SK-N-SH treated with all-trans-retinoic acid at 6 μM for 48 hours (cell line): ENCODE data around the gene DPYSL4.
"Not testable (repeated sequence)": the region's sequence is repeated elsewhere in the genome, so short reads cannot be mapped to it uniquely, and the experiment has no call there.

Source experiments
- ATAC-seq: fragments of 200-7000 bp; cut with Tn5 transposase; 3 replicates; pipeline ENCODE4 v1.9.1; 2020; ENCODE audit warnings: mild to moderate bottlenecking, moderate library complexity
- ARNTL ChIP-seq: fragments of 450-650 bp; formaldehyde crosslinking; IDR thresholded peaks from 2 replicates; pipeline ENCODE4 v1.5.0; 2020; ENCODE audit warnings: low read depth, mild to moderate bottlenecking, moderate library complexity, borderline replicate concordance
- CSDC2 ChIP-seq: fragments of 250-450 bp; sonication (Bioruptor Pico); IDR thresholded peaks from 2 replicates; pipeline ENCODE4 v1.5.0; 2020; ENCODE audit warnings: mild to moderate bottlenecking, moderate library complexity
- ESRRG ChIP-seq: fragments of 250-450 bp; sonication (Bioruptor Pico); IDR thresholded peaks from 2 replicates; pipeline ENCODE4 v1.6.1; 2021; ENCODE audit warnings: mild to moderate bottlenecking
- GLIS3 ChIP-seq: fragments of 250-450 bp; sonication (Bioruptor Pico); IDR thresholded peaks from 2 replicates; pipeline ENCODE4 v1.5.0; 2020; ENCODE audit warnings: mild to moderate bottlenecking, moderate library complexity
- OSR1 ChIP-seq: fragments of 250-450 bp; sonication (Bioruptor Pico); IDR thresholded peaks from 2 replicates; pipeline ENCODE4 v1.8.0; 2022; ENCODE audit warnings: moderate library complexity, mild to moderate bottlenecking, inconsistent platforms
- PPARA ChIP-seq: fragments of 250-450 bp; sonication (Bioruptor Pico); IDR thresholded peaks from 2 replicates; pipeline ENCODE4 v1.5.0; 2020; ENCODE audit warnings: mild to moderate bottlenecking, borderline replicate concordance
- RARB ChIP-seq: fragments of 250-450 bp; sonication (Bioruptor Pico); IDR thresholded peaks from 2 replicates; pipeline ENCODE4 v1.8.0; 2021; ENCODE audit warnings: mild to moderate bottlenecking, moderate library complexity
- SNAI2 ChIP-seq: fragments of 250-450 bp; sonication (Bioruptor Pico); IDR thresholded peaks from 2 replicates; pipeline ENCODE4 v1.5.0; 2020; ENCODE audit warnings: mild to moderate bottlenecking, moderate library complexity
- TCF4 ChIP-seq: fragments of 250-450 bp; sonication (Bioruptor Pico); IDR thresholded peaks from 2 replicates; pipeline ENCODE4 v1.8.0; 2021; ENCODE audit warnings: mild to moderate bottlenecking, moderate library complexity, borderline replicate concordance
- TOX ChIP-seq: fragments of 250-450 bp; sonication (Bioruptor Pico); IDR thresholded peaks from 2 replicates; pipeline ENCODE4 v1.8.0; 2021; ENCODE audit warnings: mild to moderate bottlenecking, moderate library complexity, borderline replicate concordance
- ZC3H10 ChIP-seq: fragments of 250-450 bp; sonication (Bioruptor Pico); IDR thresholded peaks from 2 replicates; pipeline ENCODE4 v1.5.1; 2021; ENCODE audit warnings: mild to moderate bottlenecking, moderate library complexity
- ZFP3 ChIP-seq: fragments of 250-450 bp; sonication (Bioruptor Pico); IDR thresholded peaks from 2 replicates; pipeline ENCODE4 v1.5.0; 2020; ENCODE audit warnings: mild to moderate bottlenecking, moderate library complexity
- ZFP30 ChIP-seq: fragments of 450-650 bp; formaldehyde crosslinking; IDR thresholded peaks from 2 replicates; pipeline ENCODE4 v1.5.0; 2022; ENCODE audit warnings: mild to moderate bottlenecking, moderate library complexity
- ZNF565 ChIP-seq: fragments of 450-650 bp; formaldehyde crosslinking; conservative IDR thresholded peaks from 2 replicates; pipeline ENCODE4 v1.5.0; 2020; ENCODE audit warnings: low read depth, mild to moderate bottlenecking, moderate library complexity
- ZNF70 ChIP-seq: fragments of 450-650 bp; formaldehyde crosslinking; IDR thresholded peaks from 2 replicates; pipeline ENCODE4 v1.5.0; 2020; ENCODE audit warnings: mild to moderate bottlenecking, moderate library complexity
- ZNF8 ChIP-seq: fragments of 450-650 bp; formaldehyde crosslinking; IDR thresholded peaks from 2 replicates; pipeline ENCODE4 v1.5.0; 2020; ENCODE audit warnings: mild to moderate bottlenecking, moderate library complexity
- TF ChIP-seq, protein P1 (sequence below): fragments of 250-450 bp; sonication (Bioruptor Pico); IDR thresholded peaks from 2 replicates; pipeline ENCODE4 v1.5.1; 2021; ENCODE audit warnings: mild to moderate bottlenecking, moderate library complexity
- TF ChIP-seq, protein P2 (sequence below): fragments of 250-450 bp; sonication (Bioruptor Pico); IDR thresholded peaks from 2 replicates; pipeline ENCODE4 v1.5.1; 2020; ENCODE audit warnings: low read depth, mild to moderate bottlenecking, moderate library complexity
- TF ChIP-seq, protein P3 (sequence below): fragments of 250-450 bp; sonication (Bioruptor Pico); IDR thresholded peaks from 2 replicates; pipeline ENCODE4 v1.8.0; 2021; ENCODE audit warnings: low read depth, mild to moderate bottlenecking, moderate library complexity, borderline replicate concordance
- TF ChIP-seq, protein P4 (sequence below): fragments of 250-450 bp; sonication (Bioruptor Pico); IDR thresholded peaks from 2 replicates; pipeline ENCODE4 v1.8.0; 2020; ENCODE audit warnings: mild to moderate bottlenecking, moderate library complexity, borderline replicate concordance
- TF ChIP-seq, protein P5 (sequence below): fragments of 250-450 bp; sonication (Bioruptor Pico); IDR thresholded peaks from 2 replicates; pipeline ENCODE4 v1.5.0; 2020; ENCODE audit warnings: mild to moderate bottlenecking, moderate library complexity

The DPYSL4 gene

DNA sequence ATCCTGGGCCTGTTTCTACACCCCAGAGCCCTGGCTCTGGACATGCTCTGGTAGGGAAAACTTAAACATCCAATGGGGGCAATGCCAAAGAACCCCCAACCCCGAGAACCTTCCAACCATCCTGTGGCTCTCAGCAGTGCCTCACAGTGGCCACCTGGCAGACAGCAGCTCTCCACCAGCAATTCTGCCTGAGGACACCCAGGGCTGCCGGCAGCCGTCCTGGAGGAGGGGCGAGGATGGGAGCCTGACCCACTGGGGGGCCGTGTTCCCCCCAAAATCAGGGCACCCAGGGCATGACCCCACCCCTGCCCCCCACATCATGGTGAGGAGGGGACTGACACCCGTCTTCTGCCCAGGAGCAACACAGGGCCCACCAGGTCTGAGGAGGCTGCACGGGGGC, 32.7 kb downstream of the DPYSL4 start:
- ATAC-seq = no peak
- no peak for TF ChIP-seq ESRRG

DNA sequence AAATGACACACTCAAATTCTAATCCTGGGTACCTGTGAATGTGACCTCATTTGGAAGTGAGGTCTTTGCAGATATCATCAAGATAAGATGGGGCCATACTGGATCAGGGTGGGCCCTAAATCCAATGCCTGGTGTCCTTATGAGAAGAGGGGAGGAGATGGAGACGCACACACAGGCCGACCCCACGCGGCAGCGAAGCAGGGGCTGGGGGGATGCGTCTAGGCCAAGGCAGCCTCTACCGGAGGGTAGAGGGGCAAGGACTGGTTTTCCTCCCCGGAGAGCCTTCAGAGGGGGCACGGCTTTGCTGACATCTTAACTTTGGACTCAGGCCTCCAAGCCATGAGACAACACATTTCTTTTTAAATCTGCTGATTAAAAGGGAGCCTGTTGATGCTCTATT, 33.3 kb downstream of the DPYSL4 start:
- ATAC-seq = no peak
- TF ChIP-seq ZC3H10 (CRISPR knock-in tag) = no peak
- no peak for TF ChIP-seq RARB
- no peak for TF ChIP-seq CSDC2 (CRISPR knock-in tag)
- TF ChIP-seq, protein P1, sequence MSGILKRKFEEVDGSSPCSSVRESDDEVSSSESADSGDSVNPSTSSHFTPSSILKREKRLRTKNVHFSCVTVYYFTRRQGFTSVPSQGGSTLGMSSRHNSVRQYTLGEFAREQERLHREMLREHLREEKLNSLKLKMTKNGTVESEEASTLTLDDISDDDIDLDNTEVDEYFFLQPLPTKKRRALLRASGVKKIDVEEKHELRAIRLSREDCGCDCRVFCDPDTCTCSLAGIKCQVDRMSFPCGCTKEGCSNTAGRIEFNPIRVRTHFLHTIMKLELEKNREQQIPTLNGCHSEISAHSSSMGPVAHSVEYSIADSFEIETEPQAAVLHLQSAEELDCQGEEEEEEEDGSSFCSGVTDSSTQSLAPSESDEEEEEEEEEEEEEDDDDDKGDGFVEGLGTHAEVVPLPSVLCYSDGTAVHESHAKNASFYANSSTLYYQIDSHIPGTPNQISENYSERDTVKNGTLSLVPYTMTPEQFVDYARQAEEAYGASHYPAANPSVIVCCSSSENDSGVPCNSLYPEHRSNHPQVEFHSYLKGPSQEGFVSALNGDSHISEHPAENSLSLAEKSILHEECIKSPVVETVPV (CRISPR knock-in tag) = no peak
- TF ChIP-seq SNAI2 (CRISPR knock-in tag) = no peak
- TF ChIP-seq ZNF565 = no peak
- no peak for TF ChIP-seq ESRRG
- no peak for TF ChIP-seq ZFP3 (CRISPR knock-in tag)
- no peak for TF ChIP-seq ZNF8
- no peak for TF ChIP-seq ZNF70
- TF ChIP-seq TCF4 (CRISPR knock-in tag) = no peak
- TF ChIP-seq, protein P2, sequence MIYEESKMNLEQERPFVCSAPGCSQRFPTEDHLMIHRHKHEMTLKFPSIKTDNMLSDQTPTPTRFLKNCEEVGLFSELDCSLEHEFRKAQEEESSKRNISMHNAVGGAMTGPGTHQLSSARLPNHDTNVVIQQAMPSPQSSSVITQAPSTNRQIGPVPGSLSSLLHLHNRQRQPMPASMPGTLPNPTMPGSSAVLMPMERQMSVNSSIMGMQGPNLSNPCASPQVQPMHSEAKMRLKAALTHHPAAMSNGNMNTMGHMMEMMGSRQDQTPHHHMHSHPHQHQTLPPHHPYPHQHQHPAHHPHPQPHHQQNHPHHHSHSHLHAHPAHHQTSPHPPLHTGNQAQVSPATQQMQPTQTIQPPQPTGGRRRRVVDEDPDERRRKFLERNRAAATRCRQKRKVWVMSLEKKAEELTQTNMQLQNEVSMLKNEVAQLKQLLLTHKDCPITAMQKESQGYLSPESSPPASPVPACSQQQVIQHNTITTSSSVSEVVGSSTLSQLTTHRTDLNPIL (CRISPR knock-in tag) = no peak

DNA sequence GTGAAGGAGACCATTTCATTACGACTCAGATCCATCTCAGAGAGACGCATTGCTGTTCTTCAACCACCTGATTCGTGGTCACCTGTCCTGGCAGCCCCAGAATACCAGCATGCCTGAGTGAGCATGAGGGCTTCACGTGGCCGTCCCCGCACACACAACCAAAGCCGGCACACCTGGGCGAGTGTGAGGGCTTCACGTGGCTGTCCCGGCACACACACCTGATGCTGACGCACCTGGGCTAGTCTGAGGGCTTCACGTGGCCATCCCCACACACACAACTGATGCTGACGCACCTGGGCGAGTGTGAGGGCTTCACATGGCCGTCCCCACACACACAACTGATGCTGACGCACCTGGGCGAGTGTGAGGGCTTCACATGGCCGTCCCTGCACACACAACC, 34.2 kb downstream of the DPYSL4 start:
- ATAC-seq = not testable (repeated sequence)

DNA sequence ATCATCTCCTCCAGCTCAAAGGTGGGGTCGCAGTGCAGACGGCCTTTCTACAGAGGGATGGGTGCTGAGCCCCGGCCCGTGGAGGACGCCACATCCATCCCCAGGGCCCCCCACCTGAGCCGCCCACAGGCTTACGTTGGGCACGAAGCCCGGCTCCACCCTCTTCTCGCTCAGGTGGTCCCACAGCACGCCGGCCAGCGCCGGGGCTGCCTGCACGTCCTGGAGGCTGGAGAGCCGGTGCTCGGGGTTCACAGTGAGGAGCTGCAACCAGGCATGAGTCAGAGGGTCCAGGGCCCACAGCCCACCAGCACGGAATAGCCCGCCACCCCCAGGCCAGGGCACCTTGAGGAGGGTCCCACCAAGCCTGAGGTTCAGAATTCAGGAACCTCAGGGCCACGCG, 36.0 kb downstream of the DPYSL4 start:
- TF ChIP-seq SNAI2 (CRISPR knock-in tag) (no peak), ZNF8 (no peak), TCF4 (CRISPR knock-in tag) (no peak), ZNF70 (no peak), TOX (CRISPR knock-in tag) (no peak), PPARA (CRISPR knock-in tag) (no peak), ARNTL (CRISPR knock-in tag) (no peak), ESRRG (no peak), CSDC2 (CRISPR knock-in tag) (no peak)
- TF ChIP-seq, protein P2 (CRISPR knock-in tag) = no peak
- TF ChIP-seq, protein P3, sequence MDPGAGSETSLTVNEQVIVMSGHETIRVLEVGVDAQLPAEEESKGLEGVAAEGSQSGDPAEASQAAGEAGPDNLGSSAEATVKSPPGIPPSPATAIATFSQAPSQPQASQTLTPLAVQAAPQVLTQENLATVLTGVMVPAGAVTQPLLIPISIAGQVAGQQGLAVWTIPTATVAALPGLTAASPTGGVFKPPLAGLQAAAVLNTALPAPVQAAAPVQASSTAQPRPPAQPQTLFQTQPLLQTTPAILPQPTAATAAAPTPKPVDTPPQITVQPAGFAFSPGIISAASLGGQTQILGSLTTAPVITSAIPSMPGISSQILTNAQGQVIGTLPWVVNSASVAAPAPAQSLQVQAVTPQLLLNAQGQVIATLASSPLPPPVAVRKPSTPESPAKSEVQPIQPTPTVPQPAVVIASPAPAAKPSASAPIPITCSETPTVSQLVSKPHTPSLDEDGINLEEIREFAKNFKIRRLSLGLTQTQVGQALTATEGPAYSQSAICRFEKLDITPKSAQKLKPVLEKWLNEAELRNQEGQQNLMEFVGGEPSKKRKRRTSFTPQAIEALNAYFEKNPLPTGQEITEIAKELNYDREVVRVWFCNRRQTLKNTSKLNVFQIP (CRISPR knock-in tag) = no peak
- TF ChIP-seq, protein P4, sequence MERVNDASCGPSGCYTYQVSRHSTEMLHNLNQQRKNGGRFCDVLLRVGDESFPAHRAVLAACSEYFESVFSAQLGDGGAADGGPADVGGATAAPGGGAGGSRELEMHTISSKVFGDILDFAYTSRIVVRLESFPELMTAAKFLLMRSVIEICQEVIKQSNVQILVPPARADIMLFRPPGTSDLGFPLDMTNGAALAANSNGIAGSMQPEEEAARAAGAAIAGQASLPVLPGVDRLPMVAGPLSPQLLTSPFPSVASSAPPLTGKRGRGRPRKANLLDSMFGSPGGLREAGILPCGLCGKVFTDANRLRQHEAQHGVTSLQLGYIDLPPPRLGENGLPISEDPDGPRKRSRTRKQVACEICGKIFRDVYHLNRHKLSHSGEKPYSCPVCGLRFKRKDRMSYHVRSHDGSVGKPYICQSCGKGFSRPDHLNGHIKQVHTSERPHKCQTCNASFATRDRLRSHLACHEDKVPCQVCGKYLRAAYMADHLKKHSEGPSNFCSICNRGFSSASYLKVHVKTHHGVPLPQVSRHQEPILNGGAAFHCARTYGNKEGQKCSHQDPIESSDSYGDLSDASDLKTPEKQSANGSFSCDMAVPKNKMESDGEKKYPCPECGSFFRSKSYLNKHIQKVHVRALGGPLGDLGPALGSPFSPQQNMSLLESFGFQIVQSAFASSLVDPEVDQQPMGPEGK (CRISPR knock-in tag) = no peak
- ATAC-seq = no peak

DNA sequence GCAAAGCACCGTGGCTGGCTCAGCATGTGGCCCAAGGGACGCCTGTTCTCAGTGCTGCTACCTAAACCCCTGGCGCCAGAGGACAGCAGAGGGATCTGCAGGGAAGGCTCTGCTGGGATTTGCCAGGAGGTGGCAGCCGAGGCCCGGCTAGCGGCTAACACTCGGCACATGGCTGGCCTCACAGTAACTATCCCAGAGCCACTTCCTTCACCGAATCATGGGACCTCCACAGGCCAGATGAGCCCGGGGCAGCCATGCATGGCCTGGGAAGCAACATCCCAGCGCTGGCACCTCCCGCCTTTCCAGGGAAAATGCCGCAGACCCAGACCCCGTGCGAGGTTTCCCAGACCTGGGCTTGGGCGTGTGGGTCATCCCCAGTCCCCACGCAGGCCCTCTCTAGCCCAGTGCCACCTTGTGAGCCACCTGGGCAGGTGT, 36.4 kb downstream of the DPYSL4 start:
- TF ChIP-seq, protein P2 (CRISPR knock-in tag) = no peak
- TF ChIP-seq OSR1 (no peak), GLIS3 (CRISPR knock-in tag) (no peak), ZNF8 (no peak), CSDC2 (CRISPR knock-in tag) (no peak), ZFP30 (CRISPR knock-in tag) (no peak), ZC3H10 (CRISPR knock-in tag) (no peak), PPARA (CRISPR knock-in tag) (no peak), ESRRG (no peak)
- TF ChIP-seq, protein P5, sequence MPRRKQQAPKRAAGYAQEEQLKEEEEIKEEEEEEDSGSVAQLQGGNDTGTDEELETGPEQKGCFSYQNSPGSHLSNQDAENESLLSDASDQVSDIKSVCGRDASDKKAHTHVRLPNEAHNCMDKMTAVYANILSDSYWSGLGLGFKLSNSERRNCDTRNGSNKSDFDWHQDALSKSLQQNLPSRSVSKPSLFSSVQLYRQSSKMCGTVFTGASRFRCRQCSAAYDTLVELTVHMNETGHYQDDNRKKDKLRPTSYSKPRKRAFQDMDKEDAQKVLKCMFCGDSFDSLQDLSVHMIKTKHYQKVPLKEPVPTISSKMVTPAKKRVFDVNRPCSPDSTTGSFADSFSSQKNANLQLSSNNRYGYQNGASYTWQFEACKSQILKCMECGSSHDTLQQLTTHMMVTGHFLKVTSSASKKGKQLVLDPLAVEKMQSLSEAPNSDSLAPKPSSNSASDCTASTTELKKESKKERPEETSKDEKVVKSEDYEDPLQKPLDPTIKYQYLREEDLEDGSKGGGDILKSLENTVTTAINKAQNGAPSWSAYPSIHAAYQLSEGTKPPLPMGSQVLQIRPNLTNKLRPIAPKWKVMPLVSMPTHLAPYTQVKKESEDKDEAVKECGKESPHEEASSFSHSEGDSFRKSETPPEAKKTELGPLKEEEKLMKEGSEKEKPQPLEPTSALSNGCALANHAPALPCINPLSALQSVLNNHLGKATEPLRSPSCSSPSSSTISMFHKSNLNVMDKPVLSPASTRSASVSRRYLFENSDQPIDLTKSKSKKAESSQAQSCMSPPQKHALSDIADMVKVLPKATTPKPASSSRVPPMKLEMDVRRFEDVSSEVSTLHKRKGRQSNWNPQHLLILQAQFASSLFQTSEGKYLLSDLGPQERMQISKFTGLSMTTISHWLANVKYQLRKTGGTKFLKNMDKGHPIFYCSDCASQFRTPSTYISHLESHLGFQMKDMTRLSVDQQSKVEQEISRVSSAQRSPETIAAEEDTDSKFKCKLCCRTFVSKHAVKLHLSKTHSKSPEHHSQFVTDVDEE (CRISPR knock-in tag) = no peak
- TF ChIP-seq, protein P4 (CRISPR knock-in tag) = no peak
- TF ChIP-seq, all 23 proteins: peak for 0
- peak; percentile 100 for ATAC-seq
